T47D (cell line): ENCODE measurements around the gene CAPN9.
A peak's percentile ranks its signal among the peaks of the same experiment; 100 is the strongest.

ENCODE experiments used
- DNase-seq, 2 experiments: peaks; one replicate each; pipeline versions ENCODE4 v3.0.0 to v3.0.0-alpha.2; 2011 to 2012; ENCODE audit warnings: low read depth in 1 of 2, low spot score in 1 of 2
- JUND ChIP-seq: IDR thresholded peaks from 2 replicates; pipeline ENCODE4 v1.6.1; 2012; ENCODE audit warnings: low read depth
- in situ Hi-C: cut with HindIII; loops from 2 replicates; pipeline ENCODE4 v1.10.0; 2016; ENCODE audit warnings: low sequenced_read_pairs, low pct_unique_long_range_greater_than_20kb

CAPN9 gene

DNA sequence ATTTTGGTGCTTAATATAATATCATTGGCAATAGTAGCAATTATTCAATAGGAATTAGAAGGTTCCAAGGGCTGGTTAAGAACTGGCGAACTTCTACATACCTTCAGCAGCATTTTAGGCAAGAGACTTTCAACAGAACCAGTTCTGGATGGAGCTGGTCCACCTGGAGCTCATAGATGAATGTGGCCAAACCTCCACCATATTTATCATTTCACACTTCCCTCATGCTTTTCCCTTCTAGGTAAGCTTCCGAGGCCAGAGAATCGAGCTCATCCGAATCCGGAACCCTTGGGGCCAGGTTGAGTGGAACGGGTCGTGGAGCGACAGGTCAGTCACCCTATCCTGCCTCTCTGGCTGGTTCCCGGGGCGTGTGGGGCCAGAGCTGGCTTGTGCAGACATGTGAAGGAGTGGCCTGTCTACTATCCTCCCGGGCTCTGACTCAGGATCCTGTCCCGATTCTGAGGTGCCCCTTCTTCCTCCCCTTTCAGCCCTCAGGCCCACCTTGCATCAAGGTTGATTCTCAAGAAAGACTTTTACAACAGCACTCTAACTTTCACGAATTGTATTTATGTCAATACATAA lies 24.7 kb downstream of the CAPN9 start:
- no peak for TF ChIP-seq JUND
- in situ Hi-C loops, result no loop called here
- no peak for DNase-seq

DNA sequence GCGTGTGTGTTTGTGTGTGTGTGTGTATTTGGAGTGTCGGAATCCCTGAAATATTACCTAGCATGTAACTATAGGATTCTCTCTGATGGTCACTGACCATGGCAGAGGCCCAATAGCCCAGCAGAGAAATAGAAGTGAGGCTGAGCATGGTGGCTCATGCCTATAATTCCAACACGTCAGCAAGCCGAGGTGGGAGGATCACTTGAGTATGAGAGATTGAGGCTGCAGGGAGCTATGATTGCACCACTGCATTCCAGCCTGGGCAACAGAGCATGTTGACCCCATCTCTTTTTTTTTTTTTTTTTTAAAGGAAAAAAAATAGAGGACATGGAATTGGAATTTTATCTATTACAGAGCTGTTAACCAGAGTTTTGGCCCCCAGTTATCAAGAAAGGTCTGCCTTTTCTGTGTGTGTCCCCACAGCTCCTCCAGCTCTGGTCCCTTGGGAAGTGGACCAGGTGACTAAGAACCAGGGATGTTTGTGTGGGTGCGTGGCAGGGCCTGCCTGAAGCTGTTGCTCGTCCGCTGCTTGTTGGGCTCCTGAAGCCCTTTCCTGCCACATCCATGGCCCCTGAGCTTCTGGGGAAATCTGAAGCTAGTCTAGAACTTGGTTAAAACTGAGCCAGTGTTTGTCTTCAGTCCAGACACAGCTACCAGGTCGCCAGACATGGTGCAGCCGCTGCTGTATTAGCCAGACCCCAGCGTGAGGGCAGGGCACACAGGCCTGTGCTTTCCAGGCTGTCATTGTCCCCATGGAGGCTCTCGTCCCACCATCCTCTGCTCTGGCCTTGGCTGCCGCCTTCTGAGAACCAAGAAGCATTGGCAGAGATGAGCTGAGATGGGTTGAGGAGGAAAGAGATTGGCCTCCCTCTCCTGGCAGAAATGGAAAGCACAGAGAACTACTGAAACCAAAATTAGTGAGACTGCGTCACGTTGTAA lies 25.5 kb downstream of the CAPN9 start:
- in situ Hi-C loops, result no loop called here
- TF ChIP-seq JUND, result no peak

DNA sequence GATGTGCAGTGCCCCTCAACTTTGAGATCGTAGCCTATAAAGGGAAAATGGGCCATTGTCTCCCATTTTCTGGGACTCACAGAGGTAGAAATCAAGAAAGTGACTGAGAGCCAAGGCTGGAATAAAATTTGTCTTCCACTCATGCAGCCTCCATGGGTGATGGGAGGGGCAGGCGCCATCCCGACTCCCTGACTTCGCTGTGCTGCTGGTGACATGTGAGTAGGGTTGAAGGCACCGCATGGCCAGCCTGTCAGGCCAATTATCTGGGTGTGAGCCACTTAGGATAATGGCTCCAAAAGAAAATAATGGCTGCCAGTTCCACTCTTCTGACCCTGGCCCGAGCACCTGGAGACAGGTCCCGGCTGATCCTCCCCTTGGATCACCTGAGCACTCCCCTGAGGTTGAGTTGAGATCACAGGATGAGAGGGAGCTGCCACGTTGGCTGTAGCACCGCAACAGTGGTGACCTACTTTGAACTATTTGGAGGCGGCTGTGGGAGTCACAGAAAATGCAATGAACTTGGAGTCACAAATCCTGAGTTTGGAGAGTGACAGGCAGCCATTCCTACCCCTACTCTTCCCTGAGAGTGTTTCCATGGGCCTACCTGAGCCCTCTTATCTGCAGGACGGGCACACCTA lies 26.3 kb downstream of the CAPN9 start:
- TF ChIP-seq JUND, result no peak
- in situ Hi-C loops, result no loop called here

More for the DNA sequence above, 25.5 kb downstream of the CAPN9 start:
- DNase-seq, result peak; percentile 83 to 93

DNA sequence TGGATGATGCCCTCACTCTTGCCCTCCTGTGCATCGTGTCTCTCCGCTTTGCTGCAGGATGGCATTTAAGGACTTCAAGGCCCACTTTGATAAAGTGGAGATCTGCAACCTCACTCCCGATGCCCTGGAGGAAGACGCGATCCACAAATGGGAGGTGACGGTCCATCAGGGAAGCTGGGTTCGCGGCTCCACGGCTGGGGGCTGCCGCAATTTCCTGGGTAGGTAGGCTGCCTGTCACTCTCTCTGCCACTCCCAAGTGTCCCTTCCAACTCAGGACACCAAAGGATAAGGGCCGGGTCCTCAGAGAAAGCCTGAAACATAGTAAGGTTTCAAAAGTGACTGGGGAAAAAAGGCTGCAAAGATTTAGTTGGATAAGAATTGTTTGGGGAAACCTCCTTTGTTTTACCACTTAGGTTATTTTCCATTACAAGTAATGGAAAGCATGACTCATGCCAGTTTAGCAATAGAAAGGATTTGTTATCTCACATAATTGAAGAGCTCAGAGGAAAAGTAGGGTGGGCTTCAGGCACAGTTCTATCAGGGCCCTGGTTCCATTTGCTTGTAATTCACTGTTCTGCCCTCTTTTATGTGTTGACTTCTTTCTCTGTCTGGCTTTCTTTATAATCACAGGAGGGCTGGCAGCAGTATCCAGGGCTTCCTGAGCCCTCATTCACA lies 31.9 kb downstream of the CAPN9 start:
- no peak for DNase-seq
- in situ Hi-C loops, result no loop called here
- TF ChIP-seq JUND, result no peak

More for the DNA sequence above, 26.3 kb downstream of the CAPN9 start:
- DNase-seq, result no peak

DNA sequence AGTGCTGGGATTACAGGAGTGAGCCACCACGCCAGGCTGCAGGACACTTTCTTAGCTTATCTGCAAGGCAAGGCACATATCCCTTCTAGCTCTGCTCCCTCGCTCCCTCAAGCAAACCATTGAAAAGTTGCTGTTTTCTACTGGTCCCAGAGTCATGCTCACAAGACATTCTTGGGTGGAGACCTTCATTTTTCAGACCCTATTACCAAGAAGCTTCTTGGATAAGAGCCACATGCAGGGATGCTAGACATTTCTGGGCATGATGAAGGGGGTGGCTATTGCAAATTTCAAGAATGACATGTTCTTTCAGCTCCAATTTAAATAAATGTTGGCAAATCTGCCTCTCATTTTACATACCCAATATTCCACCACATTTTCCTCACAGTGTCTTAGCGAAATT lies 33.9 kb downstream of the CAPN9 start:
- TF ChIP-seq JUND, result no peak
- DNase-seq, result no peak
- in situ Hi-C loops, result no loop called here

DNA sequence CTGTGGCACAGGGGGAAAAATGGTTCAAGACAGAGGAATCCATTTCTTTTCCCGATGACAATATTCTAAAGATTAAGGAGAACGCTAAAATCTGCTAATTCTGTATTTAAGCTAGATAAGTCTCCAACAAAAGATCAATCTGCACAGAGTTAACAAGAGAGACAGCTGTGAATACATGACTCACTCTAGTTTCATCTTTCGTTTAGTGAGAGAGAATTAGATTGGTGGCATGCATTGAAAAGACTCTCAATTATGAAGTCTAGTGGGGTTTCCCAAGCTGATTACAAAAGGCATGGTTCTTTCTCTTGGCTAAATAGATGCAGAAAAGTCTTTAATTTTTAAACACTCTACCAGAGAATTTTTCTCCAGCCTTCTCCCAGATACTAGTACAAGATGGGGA lies 34.4 kb downstream of the CAPN9 start:
- in situ Hi-C loops, result no loop called here
- TF ChIP-seq JUND, result no peak
- DNase-seq, result no peak

DNA sequence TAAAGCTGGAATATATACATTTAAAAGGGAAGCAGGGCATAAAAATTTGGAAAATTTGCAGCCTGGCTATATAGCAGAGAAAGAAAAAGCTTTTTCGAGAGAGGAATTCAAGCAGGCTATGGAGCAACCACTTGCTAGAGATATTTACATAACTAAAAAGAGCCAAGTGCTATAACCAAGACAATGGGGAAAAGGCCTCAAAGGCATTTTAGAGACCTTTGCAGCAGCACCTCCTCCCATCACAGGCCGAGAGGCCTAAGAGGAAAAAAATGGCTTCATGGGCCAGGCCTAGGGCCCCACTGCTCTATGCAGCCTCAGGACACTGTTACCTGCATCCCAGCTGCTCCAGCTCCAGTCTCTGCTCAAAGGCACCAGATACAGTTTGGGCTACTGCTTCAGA lies 37.0 kb downstream of the CAPN9 start:
- no peak for TF ChIP-seq JUND
- no peak for DNase-seq
- in situ Hi-C loops, result no loop called here

DNA sequence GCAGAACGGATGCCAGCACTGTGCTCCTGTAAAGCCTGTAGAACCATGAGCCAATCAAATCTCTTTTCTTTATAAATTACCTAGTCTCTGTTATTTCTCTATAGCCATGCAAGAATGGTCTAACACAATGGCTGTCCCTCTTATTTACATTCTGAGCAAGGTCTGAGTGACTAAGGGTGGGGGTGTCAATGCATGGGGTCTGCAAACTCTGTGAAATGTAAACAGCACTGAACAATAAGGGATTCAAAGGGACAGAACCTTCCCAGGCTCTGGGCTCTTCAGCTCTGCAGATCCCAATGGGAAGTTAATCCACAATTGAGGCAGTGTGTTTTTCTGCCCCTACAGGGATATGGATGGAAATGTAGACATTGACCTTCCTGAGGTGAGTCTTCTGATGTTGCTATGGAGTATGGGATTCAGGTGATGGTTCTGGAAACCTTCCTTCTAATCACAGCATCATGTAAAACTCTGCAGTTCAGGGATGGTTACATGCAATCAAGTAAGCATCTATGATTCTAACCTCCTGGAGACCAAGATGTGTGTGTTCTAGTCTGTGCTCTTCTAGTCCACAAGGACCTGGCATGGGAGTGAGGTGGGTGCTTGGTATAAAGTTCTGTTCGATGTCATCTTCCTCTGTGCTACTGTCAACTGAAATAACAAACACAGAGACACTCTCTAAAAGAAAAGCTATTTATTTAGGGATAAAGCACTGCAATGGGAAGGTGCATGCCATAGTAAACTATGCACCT lies 38.6 kb downstream of the CAPN9 start:
- no peak for TF ChIP-seq JUND
- no peak for DNase-seq
- in situ Hi-C loops, result no loop called here

DNA sequence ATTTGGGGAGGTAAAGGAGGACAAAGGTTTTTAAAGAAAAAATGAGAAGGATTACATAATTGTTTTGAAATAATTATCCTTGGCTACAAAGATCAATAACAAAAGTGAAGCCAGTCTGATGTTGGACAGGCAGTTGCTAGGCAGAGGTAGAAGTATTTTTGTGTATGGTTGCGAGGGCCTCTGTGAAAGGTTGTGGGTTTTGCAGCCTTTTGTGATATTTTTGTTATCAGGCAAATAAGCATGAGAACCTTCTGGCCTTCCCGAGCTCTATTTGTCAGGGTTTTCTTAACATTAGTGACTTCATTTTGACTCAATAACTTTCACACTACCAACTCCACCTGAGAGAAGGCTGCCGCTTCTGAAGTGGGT lies 39.2 kb downstream of the CAPN9 start:
- in situ Hi-C loops, result no loop called here
- no peak for TF ChIP-seq JUND
- DNase-seq, result no peak

DNA sequence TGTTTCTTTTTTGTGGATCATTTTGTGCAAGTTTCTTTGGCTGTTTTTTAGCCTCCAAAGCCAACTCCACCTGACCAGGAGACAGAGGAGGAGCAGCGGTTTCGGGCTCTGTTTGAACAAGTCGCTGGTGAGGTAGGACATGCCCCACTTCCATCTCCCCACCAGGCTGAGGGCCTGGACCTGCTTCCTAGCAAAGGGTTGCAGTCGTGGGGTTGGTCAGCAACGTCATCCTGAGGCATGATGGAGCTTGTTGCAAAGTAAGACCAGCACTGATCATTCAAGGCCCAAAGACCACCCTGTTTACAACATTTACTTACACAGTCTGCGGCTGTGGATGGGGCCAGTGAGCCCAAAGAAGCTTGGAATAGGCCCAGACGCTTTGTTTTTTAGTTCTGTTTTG lies 40.3 kb downstream of the CAPN9 start:
- no peak for TF ChIP-seq JUND
- DNase-seq, result no peak
- in situ Hi-C loops, result no loop called here

DNA sequence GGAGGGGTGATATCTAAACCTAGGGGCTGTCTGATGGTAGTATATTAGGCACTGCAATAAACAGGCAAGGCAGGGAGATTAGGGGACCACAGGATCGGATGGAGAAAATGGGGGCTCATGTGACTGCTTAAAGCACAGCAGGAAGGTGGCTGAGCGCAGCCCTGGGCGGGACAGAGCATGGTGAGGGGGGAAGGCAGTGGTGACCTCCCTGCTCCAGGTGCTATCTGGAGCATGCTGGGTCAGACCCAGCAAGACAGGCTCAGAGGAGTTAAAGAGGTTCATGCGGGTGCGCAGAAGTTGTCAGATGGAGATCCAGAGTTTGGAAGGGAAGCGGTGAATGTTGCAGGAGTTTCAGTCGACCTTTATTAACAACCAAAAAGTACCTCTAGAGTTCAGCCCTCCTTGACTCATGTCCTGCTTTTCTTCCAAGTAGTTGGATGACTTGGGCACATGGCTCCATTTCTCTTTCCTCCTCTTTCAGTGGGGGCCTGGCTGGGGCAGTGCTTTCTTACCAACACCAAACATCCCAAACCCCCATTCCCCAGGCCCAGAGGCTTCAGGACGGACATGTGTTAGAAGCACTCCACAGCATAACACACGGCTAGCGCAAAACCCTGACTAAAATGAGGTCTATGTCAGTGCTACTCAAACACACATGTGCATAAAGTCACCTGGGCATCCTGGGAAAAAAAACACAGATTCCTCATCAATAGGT lies 41.5 kb downstream of the CAPN9 start:
- no peak for TF ChIP-seq JUND
- in situ Hi-C loops, result no loop called here
- no peak for DNase-seq
